ENCODE measurements around the gene GLYATL3.

Gene GLYATL3

GRCh38 chr6:49506569-49507111 is 6.9 kb downstream of the GLYATL3 start:
- Histone ChIP-seq H3K4me3 (IDR thresholded peaks at IDR 0.05; ENCODE audit: insufficient read depth, low read depth, low read length) (no peak overlapping the region), H3K27me3 (ENCODE audit: insufficient read depth, low read depth) (no peaks in the 10 kb centered on the region), H3K27ac (no peak overlapping the region), H3K9ac (no peak overlapping the region), H3K4me1 (ENCODE audit: low read depth, poor library complexity, severe bottlenecking) (no peaks in the 10 kb centered on the region), H2AFZ (ENCODE audit: low read depth) (no peak overlapping the region), H3K4me2 (no peak overlapping the region), H4K20me1 (ENCODE audit: insufficient read depth) (no peaks in the 10 kb centered on the region), H3K36me3 (ENCODE audit: insufficient read depth) (no peaks in the 10 kb centered on the region), H3K79me2 (ENCODE audit: insufficient read depth, low read depth) (no peaks in the 10 kb centered on the region)
- no peak for TF ChIP-seq CTCF (conservative IDR thresholded peaks at IDR 0.05; ENCODE audit: low read depth, low read length)

GRCh38 chr6:49509342-49509741 is 9.6 kb downstream of the GLYATL3 start:
- H3K4me1 ChIP-seq (ENCODE audit: low read depth, poor library complexity, severe bottlenecking), result no peaks in the 10 kb centered on the region
- no peak overlapping the region for H3K27ac ChIP-seq
- no peak overlapping the region for H3K4me2 ChIP-seq
- H3K36me3 ChIP-seq (ENCODE audit: insufficient read depth), result no peaks in the 10 kb centered on the region
- no peaks in the 10 kb centered on the region for H4K20me1 ChIP-seq (ENCODE audit: insufficient read depth)
- H3K27me3 ChIP-seq (ENCODE audit: insufficient read depth, low read depth), result no peaks in the 10 kb centered on the region
- no peak overlapping the region for H3K4me3 ChIP-seq (IDR thresholded peaks at IDR 0.05; ENCODE audit: insufficient read depth, low read depth, low read length)
- no peak overlapping the region for H2AFZ ChIP-seq (ENCODE audit: low read depth)
- TF ChIP-seq CTCF (conservative IDR thresholded peaks at IDR 0.05; ENCODE audit: low read depth, low read length), result no peak
- H3K79me2 ChIP-seq (ENCODE audit: insufficient read depth, low read depth), result no peaks in the 10 kb centered on the region
- no peak overlapping the region for H3K9ac ChIP-seq

- H3K4me1 ChIP-seq (ENCODE audit: low read depth, poor library complexity, severe bottlenecking), result no peaks in the 10 kb centered on the region
- no peaks in the 10 kb centered on the region for H4K20me1 ChIP-seq (ENCODE audit: insufficient read depth)
- H3K27ac ChIP-seq, result no peak overlapping the region
- no peaks in the 10 kb centered on the region for H3K79me2 ChIP-seq (ENCODE audit: insufficient read depth, low read depth)
- no peaks in the 10 kb centered on the region for H3K27me3 ChIP-seq (ENCODE audit: insufficient read depth, low read depth)
- no peak overlapping the region for H3K9ac ChIP-seq
- H3K4me3 ChIP-seq (IDR thresholded peaks at IDR 0.05; ENCODE audit: insufficient read depth, low read depth, low read length), result no peak overlapping the region
- H2AFZ ChIP-seq (ENCODE audit: low read depth), result no peak overlapping the region
- no peak for TF ChIP-seq CTCF (conservative IDR thresholded peaks at IDR 0.05; ENCODE audit: low read depth, low read length)
- H3K36me3 ChIP-seq (ENCODE audit: insufficient read depth), result no peaks in the 10 kb centered on the region
- no peak overlapping the region for H3K4me2 ChIP-seq
Measured at GRCh38 chr6:49513153-49513989, 13.6 kb downstream of the GLYATL3 start.

GRCh38 chr6:49514571-49515484 is 15.1 kb downstream of the GLYATL3 start:
- H3K36me3 ChIP-seq (ENCODE audit: insufficient read depth), result no peaks in the 10 kb centered on the region
- TF ChIP-seq CTCF (conservative IDR thresholded peaks at IDR 0.05; ENCODE audit: low read depth, low read length), result no peak
- no peak overlapping the region for H3K9ac ChIP-seq
- H3K79me2 ChIP-seq (ENCODE audit: insufficient read depth, low read depth), result no peaks in the 10 kb centered on the region
- H3K4me1 ChIP-seq (ENCODE audit: low read depth, poor library complexity, severe bottlenecking), result no peaks in the 10 kb centered on the region
- H4K20me1 ChIP-seq (ENCODE audit: insufficient read depth), result no peaks in the 10 kb centered on the region
- H2AFZ ChIP-seq (ENCODE audit: low read depth), result no peak overlapping the region
- no peak overlapping the region for H3K4me3 ChIP-seq (IDR thresholded peaks at IDR 0.05; ENCODE audit: insufficient read depth, low read depth, low read length)
- H3K4me2 ChIP-seq, result no peak overlapping the region
- H3K27me3 ChIP-seq (ENCODE audit: insufficient read depth, low read depth), result no peaks in the 10 kb centered on the region
- H3K27ac ChIP-seq, result no peak overlapping the region
